Hair follicular keratinocyte (primary cell): ENCODE measurements around the gene ARHGAP29. TPM values are rescaled to one million over a fixed set of nuclear protein-coding genes. Genes with fewer than 3 reads are reported as not detected.

ENCODE experiments used
- total RNA-seq: library from RNA; depleted of rRNA; stranded (reverse); fragments of >200 nt; gene quantifications from 2 replicates; pipeline ENCODE4 v1.2.3, GENCODE V29; 2015

ARHGAP29 gene
- total RNA-seq = 51.3 and 66.0 TPM in 2 replicates

GRCh38 chr1:94237291-94238226, at the start of gene ARHGAP29:
Gene ARHGAP29, minus strand, starts transcription at chr1:94237584. Its CDS starts 5,973 bp downstream, at chr1:94231611.

Other genes starting within 250 kb of the ARHGAP29 start
- 3.2 and 9.7 TPM in 2 replicates for gene ABCA4, start 116.4 kb downstream of the ARHGAP29 start, total RNA-seq
- 21.2 and 28.4 TPM in 2 replicates for gene ABCD3, start 180.8 kb upstream of the ARHGAP29 start, total RNA-seq